HUES64 (cell line): Measurements from ENCODE around the gene SH3TC1.

Source experiments
- H3K27ac ChIP-seq: 2 replicates; pipeline ENCODE4 v1.7.0; 2013; ENCODE audit warnings: low read depth, low read length, inconsistent platforms
- H3K27me3 ChIP-seq: 2 replicates; pipeline ENCODE4 v1.6.1; 2013; ENCODE audit warnings: mild to moderate bottlenecking, low read length; ENCODE audit not compliant: insufficient read depth
- H3K36me3 ChIP-seq: 2 replicates; pipeline ENCODE4 v1.6.1; 2013; ENCODE audit warnings: mild to moderate bottlenecking, low read length; ENCODE audit not compliant: insufficient read depth
- H3K4me1 ChIP-seq: 2 replicates; pipeline ENCODE4 v1.6.1; 2013; ENCODE audit warnings: mild to moderate bottlenecking, low read length, moderate library complexity; ENCODE audit not compliant: insufficient read depth
- H3K4me3 ChIP-seq: 2 replicates; pipeline ENCODE4 v1.5.1; 2013; ENCODE audit warnings: mild to moderate bottlenecking, low read length, moderate library complexity
- H3K9ac ChIP-seq: 2 replicates; pipeline ENCODE4 v1.6.1; 2013; ENCODE audit warnings: mild to moderate bottlenecking, low read depth, low read length
- H3K9me3 ChIP-seq: 2 replicates; pipeline ENCODE4 v1.6.1; 2013; ENCODE audit warnings: low read depth, low read length; ENCODE audit not compliant: insufficient read depth
- WGBS: fragments of 150-250, 120-280 bp; methylation state at CpG from one replicate; pipeline ENCODE4 v1.1.7; 2013; ENCODE audit warnings: missing lambda C conversion rate; 5-methylcytosine and 5-hydroxymethylcytosine counted together

The SH3TC1 gene

DNA sequence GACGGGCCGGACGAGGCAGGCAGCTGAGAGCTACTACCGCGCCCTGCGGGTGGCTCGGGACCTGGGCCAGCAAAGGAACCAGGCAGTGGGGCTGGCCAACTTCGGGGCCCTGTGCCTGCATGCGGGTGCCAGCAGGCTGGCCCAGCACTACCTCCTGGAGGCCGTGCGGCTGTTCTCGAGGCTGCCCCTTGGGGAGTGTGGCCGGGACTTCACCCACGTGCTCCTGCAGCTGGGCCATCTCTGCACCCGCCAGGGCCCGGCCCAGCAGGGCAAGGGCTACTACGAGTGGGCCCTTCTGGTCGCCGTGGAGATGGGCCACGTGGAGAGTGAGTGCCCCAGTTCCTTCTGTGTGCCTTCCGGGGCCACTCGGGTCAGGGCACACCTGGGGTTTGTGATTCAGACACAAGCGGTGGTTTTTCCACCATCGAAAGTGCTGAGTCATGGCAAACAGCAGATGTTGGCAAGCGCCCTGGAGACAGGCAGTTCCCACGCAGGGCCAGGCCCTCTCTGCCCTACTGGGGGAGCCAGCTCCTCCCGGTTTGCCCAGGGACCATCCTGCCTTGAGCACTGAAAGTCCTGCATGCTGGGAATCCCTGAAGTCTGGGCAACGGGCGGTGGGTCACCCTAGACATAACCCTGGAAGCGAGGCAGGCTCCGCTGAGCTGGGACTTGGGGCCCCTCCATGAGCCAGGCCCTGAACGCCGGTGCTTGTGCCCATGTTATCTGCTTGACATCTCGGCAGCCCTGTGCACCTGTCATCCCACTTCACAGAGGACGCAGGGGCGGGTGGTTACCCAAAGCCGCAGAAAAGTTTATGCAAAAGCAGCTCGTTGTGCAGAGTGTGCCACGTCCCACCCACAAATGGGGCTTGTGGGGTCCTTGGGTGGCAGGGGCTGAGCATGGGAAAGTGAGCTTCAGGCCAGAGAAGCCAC, 29.5 kb downstream of the SH3TC1 start:
- H3K27me3 ChIP-seq: no peaks in the 10 kb centered on the region
- no peak overlapping the region for H3K27ac ChIP-seq
- 0 out of 2 replicates have a peak overlapping the region, but pooled peaks have one; percentile 17 for H3K9ac ChIP-seq
- H3K36me3 ChIP-seq: no peaks in the 10 kb centered on the region
- H3K4me1 ChIP-seq: peaks cover 18% of the 10 kb centered on the region; the same call in 1 of the 2 replicates
- H3K9me3 ChIP-seq: no peaks in the 10 kb centered on the region
- H3K4me3 ChIP-seq: no peak overlapping the region
- WGBS: 89% methylated on average over 39 of the region's 39 CpGs

DNA sequence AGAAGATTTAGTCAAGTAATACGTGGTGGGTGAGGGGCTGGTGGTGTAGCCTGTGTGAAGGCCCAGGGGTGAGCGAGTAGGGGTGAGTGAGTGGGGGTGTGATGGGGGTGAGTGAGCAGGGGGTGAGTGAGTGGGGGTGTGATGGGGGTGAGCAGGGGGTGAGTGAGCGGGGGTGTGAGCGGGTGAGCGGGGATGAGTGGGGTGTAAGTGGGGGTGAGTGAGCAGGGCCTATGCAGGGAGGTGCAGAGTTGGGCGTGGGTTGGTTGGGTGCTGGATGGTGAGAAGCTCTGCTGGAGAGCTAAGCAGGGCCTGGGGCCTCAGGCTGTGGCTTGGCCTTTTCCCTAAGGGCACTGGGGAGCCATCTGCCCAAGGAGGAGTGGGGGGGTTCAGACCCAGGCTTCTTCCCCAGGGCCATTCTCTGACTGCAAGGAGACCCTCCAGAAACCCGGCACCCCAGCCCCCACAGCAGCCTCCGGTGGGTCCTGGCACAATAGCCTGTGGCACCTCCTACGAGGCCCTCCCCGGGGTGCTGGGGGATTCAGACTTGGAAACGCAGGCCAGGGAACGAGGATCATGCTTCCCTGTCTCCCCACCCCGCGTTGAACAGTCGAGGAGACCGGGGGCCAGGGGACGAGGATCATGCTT, 30.4 kb downstream of the SH3TC1 start:
- Histone ChIP-seq H3K9me3 (no peaks in the 10 kb centered on the region), H3K27ac (no peak overlapping the region), H3K36me3 (no peaks in the 10 kb centered on the region), H3K9ac (no peak overlapping the region), H3K4me3 (no peak overlapping the region), H3K4me1 (peaks cover 18% of the 10 kb centered on the region; the same call in 1 of the 2 replicates), H3K27me3 (no peaks in the 10 kb centered on the region)
- WGBS: 91% methylated on average over 17 of the region's 17 CpGs

DNA sequence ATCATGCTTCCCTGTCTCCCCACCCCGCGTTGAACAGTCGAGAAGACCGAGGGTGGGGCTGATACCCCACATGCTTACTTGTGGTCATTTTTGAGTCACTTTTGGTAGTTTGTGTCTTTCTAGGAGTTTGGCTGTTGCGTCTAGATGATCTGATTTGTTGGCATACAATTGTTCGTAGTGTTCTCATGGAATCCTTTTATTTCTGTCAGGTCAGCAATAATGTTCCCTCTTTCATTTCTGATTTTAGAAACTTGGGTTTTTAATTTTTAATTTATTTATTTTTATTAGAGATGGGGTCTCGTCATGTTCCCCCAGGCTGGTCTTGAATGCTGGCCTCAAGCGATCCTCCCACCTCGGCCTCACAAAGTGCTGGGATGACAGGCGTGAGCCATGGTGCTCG, 30.9 kb downstream of the SH3TC1 start:
- no peaks in the 10 kb centered on the region for H3K36me3 ChIP-seq
- WGBS: 95% methylated on average over 11 of the region's 11 CpGs
- H3K27me3 ChIP-seq: no peaks in the 10 kb centered on the region
- no peaks in the 10 kb centered on the region for H3K9me3 ChIP-seq
- no peak overlapping the region for H3K4me3 ChIP-seq
- no peak overlapping the region for H3K9ac ChIP-seq
- peaks cover 16% of the 10 kb centered on the region; the same call in 1 of the 2 replicates for H3K4me1 ChIP-seq
- no peak overlapping the region for H3K27ac ChIP-seq

DNA sequence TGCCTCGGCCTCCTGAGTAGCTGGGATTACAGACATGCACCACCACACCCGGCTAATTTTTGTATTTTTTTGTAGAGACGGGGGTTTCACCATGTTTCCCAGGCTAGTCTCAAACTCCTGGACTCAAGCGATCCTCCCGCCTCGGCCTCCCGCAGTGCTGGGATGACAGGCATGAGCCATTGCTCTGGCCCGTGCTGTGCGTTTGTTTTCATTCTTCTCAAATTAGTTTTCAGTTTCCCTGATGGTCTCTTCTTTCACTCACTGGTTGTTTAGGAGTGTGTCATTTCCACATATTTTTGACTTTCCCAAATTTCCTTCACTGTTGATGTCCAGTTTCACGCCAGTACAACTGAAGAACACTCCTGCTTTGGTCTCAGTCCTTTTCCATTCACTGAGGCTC, 31.8 kb downstream of the SH3TC1 start:
- no peaks in the 10 kb centered on the region for H3K36me3 ChIP-seq
- 95% methylated on average over 10 of the region's 10 CpGs for WGBS
- peaks cover 8% of the 10 kb centered on the region; the same call in 1 of the 2 replicates for H3K4me1 ChIP-seq
- H3K9ac ChIP-seq: no peak overlapping the region
- no peak overlapping the region for H3K27ac ChIP-seq
- no peak overlapping the region for H3K4me3 ChIP-seq
- H3K9me3 ChIP-seq: no peaks in the 10 kb centered on the region
- H3K27me3 ChIP-seq: no peaks in the 10 kb centered on the region

DNA sequence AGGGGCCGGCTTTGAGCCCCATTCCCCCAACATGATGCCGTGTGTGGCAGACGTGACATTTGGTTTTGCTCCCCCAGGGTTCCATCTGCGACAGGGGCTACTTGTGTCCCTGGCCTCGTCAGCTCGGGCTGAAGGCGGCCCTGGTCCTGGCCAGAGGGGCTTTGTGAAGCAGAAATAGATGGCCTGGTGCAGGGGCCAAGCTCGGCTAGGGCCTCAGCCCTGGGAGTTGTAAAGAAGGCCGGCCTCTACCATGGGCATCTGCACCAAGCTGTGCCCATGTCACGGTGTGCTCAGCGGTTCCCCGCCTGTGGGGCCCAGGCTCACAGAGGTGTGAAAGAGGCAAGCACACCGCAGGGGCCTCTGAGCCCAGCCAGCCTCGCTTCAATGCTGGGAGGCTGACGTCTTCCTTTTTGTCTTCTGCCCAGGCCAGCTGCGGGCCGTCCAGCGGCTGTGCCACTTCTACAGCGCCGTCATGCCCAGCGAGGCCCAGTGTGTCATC, 32.5 kb downstream of the SH3TC1 start:
- no peak overlapping the region for H3K27ac ChIP-seq
- no peaks in the 10 kb centered on the region for H3K27me3 ChIP-seq
- H3K36me3 ChIP-seq: no peaks in the 10 kb centered on the region
- WGBS: 88% methylated on average over 21 of the region's 21 CpGs
- H3K9me3 ChIP-seq: no peaks in the 10 kb centered on the region
- H3K4me3 ChIP-seq: no peak overlapping the region
- H3K4me1 ChIP-seq: peaks cover under 1% of the 10 kb centered on the region; the same call in 1 of the 2 replicates
- no peak overlapping the region for H3K9ac ChIP-seq

DNA sequence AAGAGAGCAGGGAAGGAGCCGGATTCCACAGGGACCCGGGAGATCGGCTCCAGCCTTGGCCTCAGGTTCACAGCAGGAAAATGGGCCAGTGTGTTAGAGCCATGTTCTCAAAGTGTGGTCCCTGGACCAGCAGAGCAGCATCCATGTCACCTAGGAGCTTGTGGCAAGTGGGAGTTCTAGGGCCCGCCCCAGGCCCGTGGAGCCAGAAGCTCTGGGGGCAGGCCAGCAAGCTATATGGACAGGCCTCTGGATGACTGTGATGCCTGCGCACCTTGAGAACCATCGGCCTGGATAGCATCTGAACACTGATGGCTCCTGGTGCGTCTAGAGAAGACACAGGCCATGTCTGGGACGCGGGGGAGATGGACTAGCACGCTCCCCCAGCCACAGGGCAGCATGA, 33.7 kb downstream of the SH3TC1 start:
- Histone ChIP-seq H3K9me3 (no peaks in the 10 kb centered on the region), H3K27me3 (no peaks in the 10 kb centered on the region), H3K4me1 (no peaks in the 10 kb centered on the region), H3K9ac (no peak overlapping the region), H3K4me3 (no peak overlapping the region), H3K27ac (no peak overlapping the region), H3K36me3 (no peaks in the 10 kb centered on the region)
- 96% methylated on average over 11 of the region's 11 CpGs for WGBS

DNA sequence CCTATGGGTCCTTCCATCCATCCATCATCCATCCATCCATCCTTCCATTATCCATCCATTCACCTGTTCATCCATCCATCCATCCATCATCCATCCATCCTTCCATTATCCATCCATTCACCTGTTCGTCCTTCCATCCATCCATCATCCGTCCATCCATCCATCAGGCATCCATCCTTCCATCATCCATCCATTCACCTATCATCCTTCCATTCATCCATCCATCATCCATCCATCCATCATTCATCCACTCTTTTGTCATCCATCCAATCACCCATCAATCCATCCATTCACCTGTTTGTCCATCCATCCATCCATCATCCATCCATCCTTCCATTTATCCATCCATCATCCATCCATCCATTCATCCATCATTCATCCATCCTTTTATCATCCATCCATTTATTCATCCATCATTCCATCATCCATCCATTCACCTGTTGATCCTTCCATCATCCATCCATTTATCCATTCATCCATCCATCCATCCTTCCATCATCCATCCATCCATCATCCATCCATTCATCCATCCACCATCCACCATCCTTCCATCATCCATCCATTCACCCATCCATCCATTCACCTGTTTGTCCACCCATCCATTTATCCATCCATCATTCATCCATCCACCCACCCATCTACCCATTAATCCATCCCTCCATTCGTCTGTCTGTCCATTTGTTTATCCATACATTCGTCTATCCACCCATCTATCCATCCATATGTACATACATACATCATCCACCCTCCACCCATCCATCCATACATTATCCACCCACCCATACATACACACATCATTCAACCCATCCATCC, 34.8 kb downstream of the SH3TC1 start:
- 85% methylated on average over 4 of the region's 4 CpGs for WGBS
- no peaks in the 10 kb centered on the region for H3K4me1 ChIP-seq

DNA sequence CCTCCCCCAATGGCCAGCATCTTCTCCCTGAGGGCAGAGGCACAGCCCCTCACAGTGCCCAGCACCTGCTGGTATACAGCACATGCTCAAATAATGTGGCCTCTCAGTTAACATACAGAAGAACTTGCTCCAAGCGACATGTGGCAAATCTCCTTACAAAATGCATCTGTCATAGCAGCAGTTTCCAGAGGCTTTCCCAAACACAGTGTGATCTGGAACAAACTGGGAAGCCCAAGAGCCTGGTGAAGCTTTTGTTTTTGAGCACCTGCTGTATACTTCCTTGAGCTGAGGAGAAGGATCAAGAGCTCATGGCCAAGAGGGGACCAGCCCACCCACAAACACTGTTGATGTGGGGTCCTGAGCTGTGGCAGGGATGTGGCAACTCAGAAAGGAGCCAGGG, 35.6 kb downstream of the SH3TC1 start:
- Histone ChIP-seq H3K27me3 (no peaks in the 10 kb centered on the region), H3K9me3 (no peaks in the 10 kb centered on the region), H3K9ac (no peak overlapping the region), H3K36me3 (no peaks in the 10 kb centered on the region), H3K4me3 (no peak overlapping the region), H3K27ac (no peak overlapping the region), H3K4me1 (no peaks in the 10 kb centered on the region)
- WGBS: 93% methylated on average over 1 of the region's 1 CpG

More for the DNA sequence above, 34.8 kb downstream of the SH3TC1 start:
- Histone ChIP-seq H3K9me3 (no peaks in the 10 kb centered on the region), H3K36me3 (no peaks in the 10 kb centered on the region), H3K27me3 (no peaks in the 10 kb centered on the region), H3K27ac (no peak overlapping the region), H3K4me3 (no peak overlapping the region), H3K9ac (no peak overlapping the region)

DNA sequence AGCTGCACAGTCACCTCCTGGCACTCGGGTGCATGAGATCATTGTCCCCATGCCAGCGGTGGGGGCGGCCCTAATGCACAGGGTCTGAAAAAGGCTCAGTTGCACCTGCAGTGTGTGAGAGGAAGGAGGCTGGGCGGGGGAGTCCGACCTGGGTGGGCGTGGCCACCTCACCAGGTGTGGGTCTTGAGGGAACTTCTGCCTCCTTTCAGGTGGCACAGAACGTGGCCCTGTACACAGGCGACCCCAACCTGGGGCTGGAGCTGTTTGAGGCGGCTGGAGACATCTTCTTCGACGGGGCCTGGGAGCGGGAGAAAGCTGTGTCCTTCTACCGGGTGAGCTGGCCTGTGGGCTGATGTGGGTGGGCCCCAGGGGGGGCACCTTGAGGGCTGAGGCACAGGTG, 36.1 kb downstream of the SH3TC1 start:
- H3K4me3 ChIP-seq: no peak overlapping the region
- H3K9ac ChIP-seq: no peak overlapping the region
- WGBS: 85% methylated on average over 13 of the region's 13 CpGs
- no peak overlapping the region for H3K27ac ChIP-seq
- H3K4me1 ChIP-seq: no peaks in the 10 kb centered on the region
- H3K9me3 ChIP-seq: no peaks in the 10 kb centered on the region
- no peaks in the 10 kb centered on the region for H3K36me3 ChIP-seq
- H3K27me3 ChIP-seq: no peaks in the 10 kb centered on the region

DNA sequence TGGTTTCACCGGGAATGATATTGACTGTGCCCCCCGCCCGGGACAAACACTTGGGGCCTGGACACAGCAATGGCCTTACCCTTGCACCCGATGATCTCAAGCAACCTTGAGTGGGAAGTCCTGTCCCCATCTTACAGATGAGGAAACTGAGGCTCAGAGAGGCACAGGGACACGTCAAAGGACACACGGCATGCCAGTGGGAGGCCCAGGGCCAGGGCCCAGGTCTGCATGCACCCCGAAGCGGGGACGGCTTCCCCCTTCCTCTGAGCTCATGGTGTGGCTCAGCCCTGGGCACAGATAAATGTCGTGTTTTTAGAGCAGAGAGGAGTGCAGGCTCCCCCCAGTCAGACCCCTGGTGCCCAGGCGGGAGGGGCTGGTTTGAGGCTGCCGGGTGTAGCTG, 36.6 kb downstream of the SH3TC1 start:
- 93% methylated on average over 12 of the region's 12 CpGs for whole genome bisulfite sequencing
- Histone ChIP-seq H3K9ac (no peak overlapping the region), H3K4me3 (no peak overlapping the region), H3K27ac (no peak overlapping the region), H3K36me3 (no peaks in the 10 kb centered on the region), H3K9me3 (no peaks in the 10 kb centered on the region), H3K27me3 (no peaks in the 10 kb centered on the region), H3K4me1 (no peaks in the 10 kb centered on the region)
